DMS79 treated with DMSO at 0.1 percent for 48 hours (cell line): Measurements from ENCODE around the gene ATE1.

Experiments used
- DNase-seq: peaks from one replicate; lab custom pipeline; 2025; lab: John Stamatoyannopoulos, UW

Gene ATE1

GRCh38 chr10:121695731-121696464 is 231.9 kb downstream of the ATE1 start:
- DNase-seq, result no peak

DNA sequence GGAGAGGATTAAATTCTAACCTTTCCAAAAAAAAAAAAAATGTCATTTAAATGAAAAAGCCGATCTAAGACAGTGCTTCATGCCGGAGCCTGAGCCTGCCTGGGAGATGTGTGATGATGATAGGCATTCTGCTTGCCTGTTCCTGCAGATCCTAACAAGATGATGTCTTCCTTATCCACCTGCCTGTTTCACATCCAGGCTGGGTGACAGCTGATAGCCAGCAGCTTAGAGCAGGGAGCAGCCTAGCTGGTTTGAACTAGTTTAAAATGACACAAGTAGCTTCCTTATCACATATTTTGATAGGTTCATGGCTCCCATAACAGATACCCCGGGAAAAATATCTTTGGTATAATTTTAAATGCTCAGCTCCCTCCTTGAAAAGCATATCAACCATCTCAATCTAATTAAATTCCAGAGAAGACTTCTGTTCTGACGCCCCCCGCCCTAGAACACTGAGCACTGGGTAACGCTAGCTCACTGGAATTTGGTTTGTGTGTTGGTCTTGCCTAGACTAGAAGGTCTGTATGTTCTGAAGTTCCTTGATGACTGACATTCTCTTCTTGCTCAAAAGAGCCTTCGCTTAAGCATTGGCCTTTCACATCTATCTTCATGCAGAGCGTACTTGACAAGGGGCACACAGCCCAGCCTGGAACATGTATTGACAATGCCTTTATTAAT is 232.7 kb downstream of the ATE1 start:
- DNase-seq, result no peak

GRCh38 chr10:121694327-121694965 is 233.4 kb downstream of the ATE1 start:
- no peak for DNase-seq

GRCh38 chr10:121692626-121693025 is 235.2 kb downstream of the ATE1 start:
- DNase-seq, result no peak

DNA sequence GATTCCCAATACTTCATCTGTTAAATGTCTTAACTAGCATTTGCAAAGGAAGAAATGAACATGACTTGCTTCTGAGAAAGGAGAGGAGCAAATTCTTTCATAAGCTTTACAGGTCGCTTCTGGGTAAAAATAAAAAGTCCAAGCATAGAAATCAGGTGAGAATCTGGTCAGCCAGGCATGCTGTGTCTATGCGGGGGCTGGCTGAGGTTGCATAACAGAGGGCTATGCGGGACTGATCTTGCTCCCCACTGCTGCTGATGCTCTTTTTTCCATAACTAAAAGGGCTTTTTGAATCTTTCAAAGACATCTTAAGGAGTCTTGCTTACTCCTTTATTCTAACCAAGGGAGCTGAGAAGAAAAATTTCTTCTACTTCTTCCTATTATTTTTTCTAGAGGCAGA is 236.9 kb downstream of the ATE1 start:
- DNase-seq, result no peak
